ENCODE measurements around the gene CEP70.

The CEP70 gene

DNA sequence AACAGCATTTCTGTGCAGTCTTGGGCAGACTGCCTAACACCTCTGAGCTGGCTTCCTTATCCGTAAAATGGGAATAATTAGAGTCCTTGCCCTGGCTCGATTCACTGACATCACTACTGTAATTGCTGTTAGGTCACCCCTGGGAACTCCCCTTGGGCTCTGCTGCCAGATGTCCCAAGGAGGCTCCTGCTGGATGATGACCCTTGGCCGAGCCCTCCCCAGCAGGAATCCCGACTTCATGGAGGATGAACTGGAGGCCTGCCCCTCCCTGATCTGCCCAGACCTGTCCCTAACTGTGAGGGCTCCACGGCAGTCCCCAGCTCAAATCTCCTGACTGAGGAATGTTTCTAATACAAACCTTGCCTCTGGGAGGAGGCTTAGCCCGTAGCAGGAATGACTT, 141.6 kb downstream of the CEP70 start:
- no peaks in the 10 kb centered on the region for H3K27me3 ChIP-seq
- H3K27ac ChIP-seq, result no peak overlapping the region
- TF ChIP-seq, protein P1, sequence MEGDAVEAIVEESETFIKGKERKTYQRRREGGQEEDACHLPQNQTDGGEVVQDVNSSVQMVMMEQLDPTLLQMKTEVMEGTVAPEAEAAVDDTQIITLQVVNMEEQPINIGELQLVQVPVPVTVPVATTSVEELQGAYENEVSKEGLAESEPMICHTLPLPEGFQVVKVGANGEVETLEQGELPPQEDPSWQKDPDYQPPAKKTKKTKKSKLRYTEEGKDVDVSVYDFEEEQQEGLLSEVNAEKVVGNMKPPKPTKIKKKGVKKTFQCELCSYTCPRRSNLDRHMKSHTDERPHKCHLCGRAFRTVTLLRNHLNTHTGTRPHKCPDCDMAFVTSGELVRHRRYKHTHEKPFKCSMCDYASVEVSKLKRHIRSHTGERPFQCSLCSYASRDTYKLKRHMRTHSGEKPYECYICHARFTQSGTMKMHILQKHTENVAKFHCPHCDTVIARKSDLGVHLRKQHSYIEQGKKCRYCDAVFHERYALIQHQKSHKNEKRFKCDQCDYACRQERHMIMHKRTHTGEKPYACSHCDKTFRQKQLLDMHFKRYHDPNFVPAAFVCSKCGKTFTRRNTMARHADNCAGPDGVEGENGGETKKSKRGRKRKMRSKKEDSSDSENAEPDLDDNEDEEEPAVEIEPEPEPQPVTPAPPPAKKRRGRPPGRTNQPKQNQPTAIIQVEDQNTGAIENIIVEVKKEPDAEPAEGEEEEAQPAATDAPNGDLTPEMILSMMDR (IDR thresholded peaks at IDR 0.05), result no peak
- H3K36me3 ChIP-seq, result no peaks in the 10 kb centered on the region
- H3K9me3 ChIP-seq, result no peaks in the 10 kb centered on the region
- no peak overlapping the region for H3K4me3 ChIP-seq (ENCODE audit: low read depth in 1 of 2, low read length in 1 of 2)
- H3K4me1 ChIP-seq (ENCODE audit: control insufficient read depth in 1 of 2, insufficient read depth in 1 of 2, low read depth in 1 of 2, low read length in 1 of 2), result no peaks in the 10 kb centered on the region

DNA sequence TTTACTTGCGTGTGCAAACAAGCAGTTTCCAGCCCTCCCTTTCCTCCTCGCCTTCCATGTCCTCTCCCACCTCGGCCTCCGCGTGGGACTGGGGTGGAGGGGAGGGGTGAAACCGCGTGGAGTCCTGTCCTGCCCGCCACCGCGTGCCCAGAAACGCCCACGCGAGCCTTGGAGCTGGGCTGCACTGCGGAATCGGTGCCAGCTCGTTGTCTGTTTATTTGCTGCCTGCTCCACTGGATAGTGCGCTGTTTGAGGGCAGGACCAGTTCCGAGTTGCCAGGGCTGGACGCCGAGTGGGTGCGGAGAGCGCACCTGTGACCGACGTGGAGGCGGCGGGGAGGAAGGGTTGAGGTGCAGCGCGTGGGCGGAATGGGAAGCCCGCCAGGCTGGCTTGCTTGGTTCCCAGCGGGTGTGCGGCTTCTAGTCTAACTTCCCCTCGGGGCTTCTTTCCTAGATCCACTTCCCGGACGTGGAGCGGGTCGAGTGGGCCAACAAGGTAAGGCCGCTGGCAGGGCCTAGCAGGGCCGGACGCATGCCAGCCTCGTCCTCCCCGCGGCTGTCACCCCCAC, 142.4 kb downstream of the CEP70 start:
- Histone ChIP-seq H3K4me3 (ENCODE audit: low read depth in 1 of 2, low read length in 1 of 2) (no peak overlapping the region), H3K27ac (no peak overlapping the region), H3K4me1 (ENCODE audit: control insufficient read depth in 1 of 2, insufficient read depth in 1 of 2, low read depth in 1 of 2, low read length in 1 of 2) (no peaks in the 10 kb centered on the region), H3K27me3 (no peaks in the 10 kb centered on the region), H3K36me3 (no peaks in the 10 kb centered on the region), H3K9me3 (no peaks in the 10 kb centered on the region)
- TF ChIP-seq, protein P1 (IDR thresholded peaks at IDR 0.05), result no peak

DNA sequence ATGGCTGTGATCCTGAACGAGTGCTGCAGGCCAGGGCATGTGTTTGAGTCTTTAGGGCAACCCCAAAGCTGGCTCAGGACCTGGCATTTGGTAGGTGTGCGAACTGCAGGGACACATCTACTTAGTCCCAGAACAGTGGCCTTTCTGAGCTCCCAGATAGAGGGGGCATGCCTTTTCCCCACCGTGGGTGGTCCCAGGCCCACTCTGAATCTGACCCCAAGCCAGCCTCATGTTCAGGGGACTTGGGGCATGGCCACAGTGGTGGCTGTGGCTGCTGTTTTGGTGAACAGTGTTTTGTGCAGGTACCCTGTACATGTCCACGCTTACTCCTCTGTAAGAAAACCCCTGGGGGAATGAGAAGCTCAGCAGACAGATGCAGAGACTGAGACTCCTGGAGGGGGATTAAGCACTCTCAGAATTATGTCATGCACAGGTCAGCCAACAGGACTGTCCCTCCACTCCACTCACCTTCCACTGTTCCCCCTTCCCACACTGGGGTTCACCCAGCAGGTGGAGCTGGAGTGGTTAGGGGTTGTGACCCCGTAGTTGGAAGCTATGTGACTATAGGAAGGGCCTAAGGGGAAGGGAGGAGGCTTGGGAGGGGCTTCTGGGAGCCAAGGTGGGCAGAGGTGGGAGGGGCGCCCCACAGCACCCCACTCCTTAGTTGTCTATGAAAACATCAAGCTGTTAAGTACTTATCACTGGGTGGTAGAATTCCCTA, 143.2 kb downstream of the CEP70 start:
- Histone ChIP-seq H3K4me1 (ENCODE audit: control insufficient read depth in 1 of 2, insufficient read depth in 1 of 2, low read depth in 1 of 2, low read length in 1 of 2) (no peaks in the 10 kb centered on the region), H3K27me3 (no peaks in the 10 kb centered on the region), H3K36me3 (no peaks in the 10 kb centered on the region), H3K9me3 (no peaks in the 10 kb centered on the region), H3K27ac (no peak overlapping the region), H3K4me3 (ENCODE audit: low read depth in 1 of 2, low read length in 1 of 2) (no peak overlapping the region)
- TF ChIP-seq, protein P1 (IDR thresholded peaks at IDR 0.05), result no peak

DNA sequence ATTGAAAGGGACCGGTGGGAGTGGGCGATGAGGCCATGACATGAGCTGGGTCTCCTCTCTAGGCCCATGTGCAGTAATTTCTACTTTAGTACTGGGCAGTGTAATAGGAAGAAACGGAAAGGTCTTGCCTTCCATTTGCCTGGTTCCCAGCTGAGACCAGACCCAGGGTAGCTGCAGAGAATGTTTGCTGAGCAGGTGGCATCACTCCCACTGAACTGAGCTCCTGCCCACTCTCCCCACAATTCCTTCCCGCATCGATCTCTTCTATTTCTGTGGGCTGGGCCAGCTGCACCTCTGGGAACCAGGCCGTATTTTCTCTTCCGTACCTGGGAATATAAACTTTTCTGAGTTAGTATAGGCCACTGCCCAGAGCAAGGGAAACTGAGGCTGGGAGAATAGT, 143.9 kb downstream of the CEP70 start:
- TF ChIP-seq, protein P1 (IDR thresholded peaks at IDR 0.05), result no peak
- H3K4me3 ChIP-seq (ENCODE audit: low read depth in 1 of 2, low read length in 1 of 2), result no peak overlapping the region
- no peaks in the 10 kb centered on the region for H3K9me3 ChIP-seq
- no peaks in the 10 kb centered on the region for H3K4me1 ChIP-seq (ENCODE audit: control insufficient read depth in 1 of 2, insufficient read depth in 1 of 2, low read depth in 1 of 2, low read length in 1 of 2)
- peaks cover 5% of the 10 kb centered on the region for H3K27me3 ChIP-seq
- no peak overlapping the region for H3K27ac ChIP-seq
- no peaks in the 10 kb centered on the region for H3K36me3 ChIP-seq

DNA sequence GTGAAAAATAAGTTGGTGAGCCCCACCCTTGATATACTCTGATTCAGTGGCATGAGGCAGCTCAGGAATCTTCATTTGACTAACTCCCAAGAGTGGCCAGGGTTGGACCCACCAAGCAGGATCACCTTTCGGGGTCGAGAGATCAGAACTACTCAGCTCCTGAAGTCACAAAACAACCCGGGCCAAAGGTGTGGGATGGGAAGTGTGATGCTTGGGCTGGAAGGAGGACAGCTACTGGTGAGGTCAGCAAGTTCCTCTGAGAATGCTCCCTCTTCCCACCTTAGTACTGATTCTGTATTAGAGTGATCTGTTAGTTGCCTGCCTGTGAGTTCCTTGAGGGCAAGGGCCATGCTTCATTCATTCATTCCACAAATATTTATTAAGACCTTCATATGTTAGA, 144.6 kb downstream of the CEP70 start:
- H3K4me1 ChIP-seq (ENCODE audit: control insufficient read depth in 1 of 2, insufficient read depth in 1 of 2, low read depth in 1 of 2, low read length in 1 of 2), result no peaks in the 10 kb centered on the region
- no peak overlapping the region for H3K4me3 ChIP-seq (ENCODE audit: low read depth in 1 of 2, low read length in 1 of 2)
- no peaks in the 10 kb centered on the region for H3K9me3 ChIP-seq
- no peaks in the 10 kb centered on the region for H3K36me3 ChIP-seq
- TF ChIP-seq, protein P1 (IDR thresholded peaks at IDR 0.05), result no peak
- no peak overlapping the region for H3K27ac ChIP-seq
- H3K27me3 ChIP-seq, result peaks cover 7% of the 10 kb centered on the region
